IMR-90 (cell line): Measurements from ENCODE around the gene PTPRF. TPM values are rescaled to one million over a fixed set of nuclear protein-coding genes. Genes with fewer than 3 reads are reported as not detected.

ENCODE experiments used
- ATAC-seq: fragments of 200-7000 bp; cut with Tn5 transposase; 2 replicates; pipeline ENCODE4 v1.9.1; 2020; ENCODE audit warnings: low read depth, mild to moderate bottlenecking, moderate library complexity
- BruUV-seq: library from RNA; stranded (reverse); fragments of 400-500 nt; replicated peaks from 2 replicates; lab custom pipeline; 2021; lab: Mats Ljungman, UMichigan
- CTCF ChIA-PET: fragments of 300-600 bp; formaldehyde crosslinking; extraction: SDS; loops from one replicate; lab custom pipeline; 2021; ENCODE audit warnings: antibody characterized with exemption; lab: Yijun Ruan, JAX
- POLR2A ChIA-PET: fragments of 300-600 bp; sonication (Branson Sonifier 250); formaldehyde crosslinking; loops from one replicate; lab custom pipeline; 2022; ENCODE audit warnings: antibody characterized with exemption; ENCODE audit not compliant: unreplicated experiment; lab: Charles Lee
- DNase-seq: peaks from one replicate; pipeline ENCODE4 v3.0.0; 2013
- H2AFZ ChIP-seq: replicated peaks from 2 replicates; pipeline ENCODE3; 2013; ENCODE audit warnings: low read length, mild to moderate bottlenecking; ENCODE audit not compliant: poor library complexity
- H2AK5ac ChIP-seq: 2 replicates; pipeline ENCODE4 v1.6.1; 2013; ENCODE audit warnings: low read depth, low read length, inconsistent platforms
- H2AK9ac ChIP-seq: replicated peaks from 2 replicates; pipeline ENCODE3; 2013; ENCODE audit warnings: mild to moderate bottlenecking, low read depth, low read length, moderate library complexity; ENCODE audit not compliant: poor library complexity
- H2BK120ac ChIP-seq: 2 replicates; pipeline ENCODE4 v1.6.1; 2013; ENCODE audit warnings: low read depth, low read length, inconsistent platforms
- H2BK15ac ChIP-seq: 3 replicates; pipeline ENCODE4 v1.6.1; 2013; ENCODE audit warnings: low read depth, low read length, inconsistent platforms
- H2BK20ac ChIP-seq: 2 replicates; pipeline ENCODE4 v1.6.1; 2013; ENCODE audit warnings: low read depth, mild to moderate bottlenecking, inconsistent platforms, low read length, moderate library complexity
- H2BK5ac ChIP-seq: 2 replicates; pipeline ENCODE4 v1.6.1; 2013; ENCODE audit warnings: mild to moderate bottlenecking, low read depth, low read length, inconsistent platforms; ENCODE audit not compliant: poor library complexity, severe bottlenecking
- H3K14ac ChIP-seq: replicated peaks from 2 replicates; pipeline ENCODE4 v1.6.1; 2013; ENCODE audit warnings: low read depth, low read length, inconsistent platforms
- H3K18ac ChIP-seq: 2 replicates; pipeline ENCODE4 v1.6.1; 2013; ENCODE audit warnings: low read depth, low read length, control low read depth
- H3K23ac ChIP-seq: 2 replicates; pipeline ENCODE4 v1.6.1; 2013; ENCODE audit warnings: low read depth, low read length, inconsistent platforms
- H3K27ac ChIP-seq: 2 replicates; pipeline ENCODE4 v1.5.1; 2013; ENCODE audit warnings: mild to moderate bottlenecking, control low read depth, low read length; ENCODE audit not compliant: insufficient read depth
- H3K27me3 ChIP-seq: 2 replicates; pipeline ENCODE4 v1.6.1; 2013; ENCODE audit warnings: low read length; ENCODE audit not compliant: control insufficient read depth, insufficient read depth
- H3K36me3 ChIP-seq: 2 replicates; pipeline ENCODE4 v1.6.1; 2013; ENCODE audit warnings: low read length, mixed read lengths; ENCODE audit not compliant: control insufficient read depth, insufficient read depth
- H3K4ac ChIP-seq: 2 replicates; pipeline ENCODE4 v1.6.1; 2013; ENCODE audit warnings: low read depth, low read length, inconsistent platforms
- H3K4me1 ChIP-seq: 2 replicates; pipeline ENCODE4 v1.6.1; 2013; ENCODE audit warnings: low read length, mixed read lengths; ENCODE audit not compliant: control insufficient read depth, insufficient read depth
- H3K4me2 ChIP-seq: 2 replicates; pipeline ENCODE4 v1.6.1; 2013; ENCODE audit warnings: low read depth, mild to moderate bottlenecking, control low read depth, low read length, moderate library complexity
- H3K4me3 ChIP-seq: 2 replicates; pipeline ENCODE4 v1.5.1; 2013; ENCODE audit warnings: low read depth, mild to moderate bottlenecking, control low read depth, low read length, moderate library complexity; ENCODE audit not compliant: insufficient read depth
- H3K56ac ChIP-seq: 2 replicates; pipeline ENCODE4 v1.6.1; 2013; ENCODE audit warnings: low read length, inconsistent platforms; ENCODE audit not compliant: insufficient read depth; ENCODE audit errors: extremely low read depth
- H3K79me1 ChIP-seq, 2 experiments: 2 replicates each; pipeline ENCODE4 v1.6.1; 2013; ENCODE audit warnings: low read length in 2 of 2, inconsistent platforms in 1 of 2, low read depth in 1 of 2
- H3K9ac ChIP-seq: 2 replicates; pipeline ENCODE4 v1.6.1; 2013; ENCODE audit warnings: low read depth, low read length, control low read depth
- H3K9me1 ChIP-seq: 2 replicates; pipeline ENCODE4 v1.6.1; 2013; ENCODE audit warnings: low read length, inconsistent platforms; ENCODE audit not compliant: insufficient read depth
- H3K9me3 ChIP-seq: 2 replicates; pipeline ENCODE4 v1.6.1; 2013; ENCODE audit warnings: low read length; ENCODE audit not compliant: control insufficient read depth, insufficient read depth
- H4K20me1 ChIP-seq: 2 replicates; pipeline ENCODE4 v1.6.1; 2013; ENCODE audit warnings: low read length, inconsistent platforms; ENCODE audit not compliant: insufficient read depth
- H4K5ac ChIP-seq: 2 replicates; pipeline ENCODE4 v1.6.1; 2013; ENCODE audit warnings: mild to moderate bottlenecking, low read depth, low read length, control low read depth
- H4K8ac ChIP-seq, 2 experiments: 2 replicates each; pipeline ENCODE4 v1.6.1; 2013; ENCODE audit warnings: low read depth in 2 of 2, low read length in 2 of 2, control low read depth in 1 of 2, inconsistent platforms in 1 of 2
- H4K91ac ChIP-seq: 2 replicates; pipeline ENCODE4 v1.6.1; 2013; ENCODE audit warnings: low read depth, low read length, inconsistent platforms; ENCODE audit not compliant: insufficient read depth
- CEBPB ChIP-seq: IDR thresholded peaks from 2 replicates; pipeline ENCODE4 v1.6.1; 2012; ENCODE audit warnings: low read depth, low read length, improper control_type of control experiment
- MXI1 ChIP-seq: IDR thresholded peaks from 2 replicates; pipeline ENCODE4 v1.6.1; 2012; ENCODE audit warnings: low read depth, mild to moderate bottlenecking, low read length, moderate library complexity, borderline replicate concordance
- RCOR1 ChIP-seq: IDR thresholded peaks from 2 replicates; pipeline ENCODE4 v1.6.1; 2012; ENCODE audit warnings: mild to moderate bottlenecking, low read length, improper control_type of control experiment; ENCODE audit not compliant: insufficient replicate concordance
- WGBS, 2 experiments: methylation state at CpG; one replicate each; pipeline versions ENCODE4 v1.1.5 to v1.1.7; 2013; ENCODE audit warnings: missing lambda C conversion rate in 2 of 2; ENCODE audit not compliant: insufficient read length in 1 of 2; ENCODE audit errors: extremely low coverage in 2 of 2; 5-methylcytosine and 5-hydroxymethylcytosine counted together
- dilution Hi-C: fragments of 300-500 bp; cut with HindIII; formaldehyde crosslinking; loops from one replicate; pipeline ENCODE4 v1.14.3; 2018; ENCODE audit warnings: low sequenced_read_pairs; ENCODE audit not compliant: unreplicated experiment
- in situ Hi-C: fragments of 300-500 bp; cut with MboI; formaldehyde crosslinking; loops from 3 replicates; pipeline ENCODE4 v1.14.3; 2019; ENCODE audit warnings: low sequenced_read_pairs, inconsistent platforms, mixed read lengths
- intact Hi-C: fragments of 100-400 bp; cut with micrococcal nuclease; formaldehyde crosslinking; loops from 2 replicates; pipeline ENCODE4 v1.10.0; 2022
- polyA plus RNA-seq, 3 experiments: library from polyadenylated mRNA; depleted of rRNA; stranded (reverse); fragments of >200 nt; gene quantifications; 2 replicates each; pipeline ENCODE4 v1.2.3, GENCODE V29; 2012; ENCODE audit warnings: low replicate concordance in 1 of 3
- total RNA-seq: library from RNA; depleted of rRNA; stranded (reverse); fragments of >200 nt; gene quantifications from 2 replicates; pipeline ENCODE4 v1.2.3, GENCODE V29; 2012

The PTPRF gene
- total and polyA plus RNA-seq, 2 of the 4 experiments (the other 2 are of a cell fraction) = 25.8 to 92.3 TPM

DNA sequence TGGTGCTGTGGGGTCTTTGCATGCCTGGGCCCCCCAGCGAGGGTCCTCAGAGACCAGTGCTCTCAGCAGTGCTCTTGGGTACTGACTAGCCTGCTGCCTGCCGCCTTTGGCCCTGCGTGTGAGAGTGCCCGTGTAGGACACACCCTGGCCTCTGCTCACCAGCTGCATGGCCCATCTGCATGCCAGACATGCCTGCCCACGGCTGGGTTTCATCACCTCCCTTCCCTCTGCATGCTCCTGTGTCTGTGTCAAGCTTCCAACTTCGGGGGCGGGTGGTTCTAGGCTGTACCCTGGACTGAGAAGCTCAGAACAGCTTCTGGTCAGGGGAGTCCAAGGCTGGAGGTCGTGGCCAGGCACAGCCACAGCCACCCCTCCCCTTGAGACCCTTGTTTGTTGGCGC, 56.9 kb downstream of the PTPRF start:
- H3K79me1 ChIP-seq = peaks cover 12 to 49% of the 10 kb centered on the region in 2 experiments
- no peak overlapping the region for H3K18ac ChIP-seq
- peak overlapping the region; percentile 52; the same call in 1 of the 2 replicates for H3K14ac ChIP-seq
- H3K27me3 ChIP-seq = no peaks in the 10 kb centered on the region
- in situ Hi-C loops (no loop called here), intact Hi-C loops (no loop called here), dilution Hi-C loops (no loop called here)
- H3K4me3 ChIP-seq = no peak overlapping the region
- H3K23ac ChIP-seq = no peak overlapping the region
- H3K36me3 ChIP-seq = peaks cover 27% of the 10 kb centered on the region
- H3K9me3 ChIP-seq = no peaks in the 10 kb centered on the region
- H2AK9ac ChIP-seq = peak overlapping the region; percentile 93
- no peak overlapping the region for H4K5ac ChIP-seq
- CTCF ChIA-PET = no interaction called here
- H3K9ac ChIP-seq = no peak overlapping the region
- no peak overlapping the region for H2BK20ac ChIP-seq
- POLR2A ChIA-PET = no interaction called here
- peak overlapping the region in 1 of 2 experiments; percentile 43; a peak in 2 of 4 replicates for H4K8ac ChIP-seq
- TF ChIP-seq RCOR1 (no peak), CEBPB (peak; percentile 62; the same call in 1 of the 2 replicates), MXI1 (0 out of 2 replicates have a peak, but pooled peaks have one; percentile 43)
- H3K27ac ChIP-seq = no peak overlapping the region
- no TSS peak for BruUV-seq
- H2BK15ac ChIP-seq = no peak overlapping the region
- ATAC-seq (peak; percentile 93), DNase-seq (peak; percentile 40)
- H3K9me1 ChIP-seq = peaks cover 18% of the 10 kb centered on the region; the same call in 1 of the 2 replicates
- H4K20me1 ChIP-seq = 0 out of 2 replicates have a peak, but pooled peaks cover 3% of the 10 kb centered on the region
- no peak overlapping the region for H3K4me2 ChIP-seq
- H2AFZ ChIP-seq = peak overlapping the region; percentile 16
- WGBS, 2 experiments = 87% methylated on average over 3 of the region's 9 CpGs; no CpG with 5 or more reads in 1 of the 2 experiments
- peak overlapping the region; percentile 26; the same call in 1 of the 2 replicates for H3K4ac ChIP-seq
- no peak overlapping the region for H2BK120ac ChIP-seq
- H4K91ac ChIP-seq = 0 out of 2 replicates have a peak overlapping the region, but pooled peaks have one; percentile 26
- H2BK5ac ChIP-seq = peak overlapping the region; percentile 36
- H3K4me1 ChIP-seq = peaks cover 8% of the 10 kb centered on the region
- H3K56ac ChIP-seq = no peak overlapping the region
- H2AK5ac ChIP-seq = 0 out of 2 replicates have a peak overlapping the region, but pooled peaks have one; percentile 21
